HepG2 (cell line): ENCODE data around the gene NVL. TPM values are rescaled to one million over a fixed set of nuclear protein-coding genes. Genes with fewer than 3 reads are reported as not detected.

Experiments
- BRF2 ChIP-seq: sonication (generic); formaldehyde crosslinking; IDR thresholded peaks from 2 replicates; pipeline ENCODE4 v1.8.1; 2022; ENCODE audit warnings: mild to moderate bottlenecking, missing genetic modification reagents
- EEA1 ChIP-seq: sonication (generic); formaldehyde crosslinking; IDR thresholded peaks from 2 replicates; pipeline ENCODE4 v1.5.1; 2020; ENCODE audit warnings: mild to moderate bottlenecking, missing genetic modification reagents, borderline replicate concordance
- HIC2 ChIP-seq: sonication (generic); formaldehyde crosslinking; IDR thresholded peaks from 2 replicates; pipeline ENCODE4 v1.9.0; 2022; ENCODE audit warnings: low read depth, missing genetic modification reagents
- MLXIP ChIP-seq: sonication (generic); formaldehyde crosslinking; IDR thresholded peaks from 2 replicates; pipeline ENCODE4 v1.9.0; 2021; ENCODE audit warnings: missing genetic modification reagents, borderline replicate concordance
- PHF8 ChIP-seq: sonication (generic); formaldehyde crosslinking; IDR thresholded peaks from 2 replicates; pipeline ENCODE4 v1.5.0; 2020; ENCODE audit warnings: missing genetic modification reagents
- SIN3A ChIP-seq: IDR thresholded peaks from 2 replicates; pipeline ENCODE4 v1.6.1; 2011; ENCODE audit warnings: low read depth, mild to moderate bottlenecking, control low read depth, low read length, borderline replicate concordance
- ZBTB39 ChIP-seq: sonication (generic); formaldehyde crosslinking; IDR thresholded peaks from 2 replicates; pipeline ENCODE4 v1.5.0; 2020; ENCODE audit warnings: missing genetic modification reagents
- ZMYM4 ChIP-seq: sonication (generic); formaldehyde crosslinking; IDR thresholded peaks from 2 replicates; pipeline ENCODE4 v1.8.1; 2023; ENCODE audit warnings: mild to moderate bottlenecking, missing genetic modification reagents
- ZNF20 ChIP-seq: sonication (generic); formaldehyde crosslinking; IDR thresholded peaks from 2 replicates; pipeline ENCODE4 v1.4.0; 2020; ENCODE audit warnings: mild to moderate bottlenecking, moderate library complexity, missing genetic modification reagents
- ZNF256 ChIP-seq: sonication (generic); formaldehyde crosslinking; conservative IDR thresholded peaks from 2 replicates; pipeline ENCODE4 v1.4.0; 2020; ENCODE audit warnings: missing genetic modification reagents
- ZNF367 ChIP-seq: sonication (generic); formaldehyde crosslinking; IDR thresholded peaks from 2 replicates; pipeline ENCODE4 v1.4.0; 2020; ENCODE audit warnings: missing genetic modification reagents, borderline replicate concordance
- ZNF383 ChIP-seq: sonication (generic); formaldehyde crosslinking; IDR thresholded peaks from 2 replicates; pipeline ENCODE4 v1.4.0; 2020; ENCODE audit warnings: missing genetic modification reagents, mild to moderate bottlenecking, borderline replicate concordance
- ZNF660 ChIP-seq: sonication (generic); formaldehyde crosslinking; IDR thresholded peaks from 2 replicates; pipeline ENCODE4 v1.5.1; 2020; ENCODE audit warnings: mild to moderate bottlenecking, low read depth, missing genetic modification reagents, borderline replicate concordance
- ZNF687 ChIP-seq: sonication (generic); formaldehyde crosslinking; IDR thresholded peaks from 2 replicates; pipeline ENCODE4 v1.5.1; 2020; ENCODE audit warnings: mild to moderate bottlenecking, missing genetic modification reagents, moderate library complexity
- ZNF766 ChIP-seq: sonication (generic); formaldehyde crosslinking; IDR thresholded peaks from 2 replicates; pipeline ENCODE4 v1.5.0; 2020; ENCODE audit warnings: missing genetic modification reagents, borderline replicate concordance
- polyA plus RNA-seq, 8 experiments: library from polyadenylated mRNA; depleted of rRNA in 3 of 8; stranded (reverse) in 7 of 8; unstranded in 1 of 8; fragments of >200 nt; fragmentation: Illumina TruSeq in 4 of 8; extraction: Trizol in 4 of 8; gene quantifications; 2 replicates each; pipeline versions ENCODE4 v1.2.1 to v1.2.3, GENCODE V29; 2011 to 2016; ENCODE audit warnings: low read depth in 4 of 8, missing spikeins in 1 of 8, mixed read lengths in 1 of 8; ENCODE audit not compliant: insufficient read depth in 1 of 8
- total RNA-seq, 5 experiments: library from RNA; depleted of rRNA; stranded (reverse); fragments of >200 nt; fragmentation: Illumina TruSeq; extraction: Trizol; gene quantifications; 2 replicates each; pipeline ENCODE4 v1.2.3, GENCODE V29; 2016; ENCODE audit warnings: low read depth in 1 of 5

NVL gene
- total and polyA plus RNA-seq, 2 of the 13 experiments (the other 11 are each of a cell fraction or from before 2014, with no cell fraction given): 8.3 to 21.0 TPM

- TF ChIP-seq ZBTB39: no peak
- TF ChIP-seq ZNF766: no peak
- TF ChIP-seq ZNF367 (CRISPR knock-in tag): no peak
- TF ChIP-seq SIN3A: peak; percentile 90
- TF ChIP-seq PHF8 (CRISPR knock-in tag): peak; percentile 90
- TF ChIP-seq EEA1 (CRISPR knock-in tag): no peak
- TF ChIP-seq ZNF660: no peak
- TF ChIP-seq BRF2 (CRISPR knock-in tag): 0 out of 2 replicates have a peak, but pooled peaks have one; percentile 31
- TF ChIP-seq ZNF383 (CRISPR knock-in tag): no peak
- TF ChIP-seq ZNF256 (CRISPR knock-in tag): 0 out of 2 replicates have a peak, but pooled peaks have one; percentile 38
- no peak for TF ChIP-seq MLXIP (CRISPR knock-in tag)
- TF ChIP-seq ZNF20: no peak
- peak; percentile 27; the same call in 1 of the 2 replicates for TF ChIP-seq ZMYM4 (CRISPR knock-in tag)
- TF ChIP-seq HIC2: no peak; the same call in 1 of the 2 replicates
- peak; percentile 69 for TF ChIP-seq ZNF687 (CRISPR knock-in tag)
Observed at GRCh38 chr1:224329842-224330753, at the start of gene NVL (continued).
